SH-SY5Y (cell line): ENCODE results near the gene FOXF1.

ENCODE experiments used
- GATA2 ChIP-seq: IDR thresholded peaks from 2 replicates; pipeline ENCODE4 v1.6.1; 2011; ENCODE audit warnings: mild to moderate bottlenecking, low read depth, low read length
- GATA3 ChIP-seq: IDR thresholded peaks from 2 replicates; pipeline ENCODE4 v1.6.1; 2011; ENCODE audit warnings: low read depth, mild to moderate bottlenecking, low read length, moderate library complexity

DNA sequence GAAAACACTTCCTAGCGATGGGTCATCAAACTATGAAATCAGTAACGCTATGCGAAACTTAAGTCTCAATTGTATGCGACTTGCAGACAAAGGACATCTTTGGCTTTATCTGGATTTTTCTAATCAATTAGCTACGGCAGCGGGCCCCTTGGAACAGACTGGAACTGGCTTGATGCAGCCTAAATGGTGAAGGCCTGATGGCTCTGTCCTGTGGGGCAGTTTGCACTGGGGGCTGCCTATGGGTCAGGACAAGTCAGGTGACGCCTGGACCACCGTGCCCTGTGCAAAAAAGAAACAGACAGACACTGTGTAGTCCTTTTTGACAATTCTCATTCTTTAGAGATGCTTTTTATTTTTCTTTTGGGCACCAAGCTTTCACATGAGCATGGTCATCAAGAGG lies 22.7 kb downstream of the FOXF1 start:
- no peak for TF ChIP-seq GATA2
- TF ChIP-seq GATA3: no peak
